Uterus (tissue), 2 donors: Measurements from ENCODE around the gene EPN1.

Experiments
- CTCF ChIP-seq, 4 experiments: fragments of 200-600 bp in 2 of 4; fragments of 450-650 bp in 2 of 4; sonication (generic) in 2 of 4; IDR thresholded peaks; one replicate each; pipeline ENCODE4 v1.5.1; 2016 to 2019; ENCODE audit warnings: antibody characterized with exemption in 4 of 4, mild to moderate bottlenecking in 2 of 4, moderate library complexity in 1 of 4
- POLR2A ChIP-seq, 2 donors: fragments of 450-650 bp; IDR thresholded peaks; one replicate each; pipeline ENCODE4 v1.6.1; 2016; ENCODE audit warnings: antibody characterized with exemption in 2 of 2, mild to moderate bottlenecking in 1 of 2, moderate library complexity in 1 of 2

DNA sequence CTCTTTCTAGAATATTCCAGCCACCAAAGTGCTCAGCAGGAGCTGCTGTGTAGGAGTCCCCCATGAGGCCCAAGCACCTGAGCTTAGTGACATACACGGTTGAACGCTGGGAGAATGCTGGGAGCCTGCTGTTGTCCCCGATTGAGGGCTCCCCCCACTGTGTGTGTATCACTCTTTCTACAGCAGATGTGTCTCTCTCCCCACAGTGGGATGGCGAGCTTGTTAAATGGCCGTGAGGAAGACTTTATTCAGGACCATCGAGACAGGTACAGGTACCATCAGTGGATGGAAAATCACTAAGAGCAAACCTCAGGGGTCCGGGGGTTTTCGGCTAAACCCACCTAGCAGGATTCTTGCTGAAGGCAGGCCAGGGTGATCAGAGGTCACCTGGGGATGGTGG lies 22.7 kb downstream of the EPN1 start:
- TF ChIP-seq CTCF (IDR thresholded peaks at IDR 0.05): no peak
- TF ChIP-seq POLR2A (IDR thresholded peaks at IDR 0.05): no peak
